ENCODE results near the gene IL17RB. TPM values are rescaled to one million over a fixed set of nuclear protein-coding genes. Genes with fewer than 3 reads are reported as not detected.

Gene IL17RB
- total RNA-seq, 1 donor from 2014 or later = 2.9 TPM

GRCh38 chr3:53902711-53903110, 56.3 kb downstream of the IL17RB start:
- no peak for DNase-seq (ENCODE audit: low spot score)

DNA sequence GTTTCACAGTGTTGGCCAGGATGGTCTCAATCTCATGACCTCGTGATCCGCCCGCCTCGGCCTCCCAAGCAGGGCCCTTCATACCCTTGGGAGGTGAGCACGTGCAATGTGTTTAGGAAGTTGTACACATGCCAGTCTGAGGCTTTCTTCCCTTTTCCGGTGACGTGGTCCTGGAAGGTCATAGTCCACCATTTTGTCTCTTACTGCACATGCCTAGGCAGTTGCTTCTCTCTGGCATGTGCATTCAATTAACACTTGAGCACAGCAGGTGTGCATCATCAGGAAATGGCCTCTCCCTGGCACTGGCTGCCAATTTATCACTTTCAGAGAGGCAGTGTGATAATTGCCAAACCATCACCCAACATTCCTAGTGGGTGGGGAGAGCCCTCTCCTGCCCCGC, 67.0 kb downstream of the IL17RB start:
- DNase-seq (ENCODE audit: low spot score) = no peak

Other genes starting within 250 kb of the IL17RB start
- 0.48 TPM for gene CHDH, start 149 bp upstream of the IL17RB start, total RNA-seq (ENCODE audit: insufficient read depth, low replicate concordance)
- 11.1 TPM for gene ACTR8, start 35.6 kb downstream of the IL17RB start, total RNA-seq (ENCODE audit: insufficient read depth, low replicate concordance)
- 43.3 TPM for gene SELENOK, start 45.3 kb downstream of the IL17RB start, total RNA-seq (ENCODE audit: insufficient read depth, low replicate concordance)